ENCODE measurements around the gene CFAP43. TPM values are rescaled to one million over a fixed set of nuclear protein-coding genes. Genes with fewer than 3 reads are reported as not detected.

Gene CFAP43
- total and polyA plus RNA-seq, 10 of the 15 experiments (the other 5 are each of a cell fraction or from before 2014, with no cell fraction given): 0.06 to 0.14 (median 0.10) TPM; not detected in 5

DNA sequence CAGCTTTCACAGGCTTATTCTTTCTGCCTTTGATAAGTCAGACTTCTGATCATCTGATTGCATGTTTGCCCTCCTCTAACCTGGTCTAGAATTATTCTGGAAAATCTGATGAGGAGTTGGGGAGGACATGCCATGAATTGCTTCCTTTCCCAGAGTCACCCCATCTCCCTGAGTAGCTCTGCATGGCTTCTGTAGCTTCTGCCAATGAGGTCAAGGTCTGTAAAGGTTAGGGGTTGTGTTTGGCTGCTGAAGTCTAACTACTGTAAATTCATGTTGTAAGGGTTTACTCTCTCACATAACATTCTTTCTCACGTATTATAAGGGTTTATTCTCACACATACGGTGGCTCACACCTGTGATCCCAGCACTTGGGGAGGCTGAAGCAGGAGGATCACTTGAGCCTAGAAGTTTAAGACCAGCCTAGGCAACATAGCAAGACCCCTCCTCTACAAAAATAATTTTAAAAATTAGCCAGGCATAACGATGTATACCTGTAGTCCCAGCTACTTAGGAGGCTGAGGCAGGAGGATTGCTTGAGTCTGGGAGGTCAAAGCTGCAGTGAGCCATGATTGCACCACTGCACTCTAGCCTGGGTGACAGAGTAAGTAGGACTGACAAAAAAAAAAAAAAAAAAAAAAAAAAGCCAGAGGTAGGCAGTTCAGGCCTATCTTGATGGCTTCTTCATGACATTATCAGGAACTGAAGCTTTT, 47.5 kb upstream of the CFAP43 start:
- Histone ChIP-seq H3K36me3 (ENCODE audit: control insufficient read depth in 2 of 2, insufficient read depth in 2 of 2, low read length in 1 of 2) (no peaks in the 10 kb centered on the region), H3K79me2 (ENCODE audit: control insufficient read depth, insufficient read depth, low read length) (no peaks in the 10 kb centered on the region), H3K9me3 (replicated peaks; ENCODE audit: control insufficient read depth, insufficient read depth, low read length) (no peaks in the 10 kb centered on the region), H3K4me2 (ENCODE audit: control insufficient read depth, insufficient read depth) (no peak overlapping the region), H3K4me1 (ENCODE audit: control insufficient read depth, insufficient read depth, low read length) (no peaks in the 10 kb centered on the region), H2AFZ (ENCODE audit: control insufficient read depth, low read depth, low read length) (no peak overlapping the region), H3K9ac (ENCODE audit: control insufficient read depth, insufficient read depth, low read length) (no peak overlapping the region), H4K20me1 (ENCODE audit: control insufficient read depth, insufficient read depth) (no peaks in the 10 kb centered on the region), H3K27me3 (replicated peaks in 1 of 2; ENCODE audit: control insufficient read depth in 2 of 2, insufficient read depth in 2 of 2, low read length in 1 of 2) (peaks cover 2 to 3% of the 10 kb centered on the region in 2 experiments; a peak in 3 of 4 replicates), H3K27ac (ENCODE audit: control insufficient read depth, insufficient read depth) (no peak overlapping the region), H3K4me3 (no peak overlapping the region)
- CTCF ChIA-PET: interaction anchor here (0.7 to 9.3 kb wide), 5 partner anchors 11 to 72 kb away, joined by 3 to 120 read pairs (median 11); no protein-coding TSS in a partner anchor
- DNase-seq (ENCODE audit: low read depth, low spot score): no peak
- no peak for FAIRE-seq
- RAD21 ChIA-PET (ENCODE audit: unreplicated experiment): no interaction called here
- no TSS peak for BruUV-seq (replicated peaks)
- POLR2A ChIA-PET: no interaction called here
- intact Hi-C loops (cut with micrococcal nuclease; ENCODE audit: unreplicated experiment) (no loop called here), in situ Hi-C loops (cut with MboI) (no loop called here)
- no peak for TF ChIP-seq POLR2AphosphoS5 (IDR thresholded peaks at IDR 0.05; ENCODE audit: low read length)
- TF ChIP-seq, protein P1, sequence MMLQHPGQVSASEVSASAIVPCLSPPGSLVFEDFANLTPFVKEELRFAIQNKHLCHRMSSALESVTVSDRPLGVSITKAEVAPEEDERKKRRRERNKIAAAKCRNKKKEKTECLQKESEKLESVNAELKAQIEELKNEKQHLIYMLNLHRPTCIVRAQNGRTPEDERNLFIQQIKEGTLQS (IDR thresholded peaks at IDR 0.05; ENCODE audit: borderline replicate concordance, extremely low read depth, low read depth, low read length): no peak
- no peak for TF ChIP-seq ZSCAN29 (IDR thresholded peaks at IDR 0.05)
- TF ChIP-seq RAD51 (IDR thresholded peaks at IDR 0.05): no peak
- no peak for TF ChIP-seq PML (IDR thresholded peaks at IDR 0.05; ENCODE audit: low read length)
- no peak for TF ChIP-seq POLR2A (IDR thresholded peaks at IDR 0.05; ENCODE audit: low read depth, low read length)
- no peak for TF ChIP-seq ZNF622 (IDR thresholded peaks at IDR 0.05)
- TF ChIP-seq SUZ12 (IDR thresholded peaks at IDR 0.05; ENCODE audit: unreplicated experiment): no peak
- no peak for TF ChIP-seq HCFC1 (IDR thresholded peaks at IDR 0.05; ENCODE audit: low read length)
- no peak for TF ChIP-seq YBX1 (IDR thresholded peaks at IDR 0.05)
- TF ChIP-seq IRF4 (IDR thresholded peaks at IDR 0.05; ENCODE audit: low read depth, low read length): no peak
- TF ChIP-seq TCF3 (IDR thresholded peaks at IDR 0.05; ENCODE audit: borderline replicate concordance, insufficient read depth, low read depth, low read length): no peak
- no peak for TF ChIP-seq HDGF (IDR thresholded peaks at IDR 0.05)
- no peak for TF ChIP-seq CHD1 (IDR thresholded peaks at IDR 0.05; ENCODE audit: low read depth, low read length)
- no peak for TF ChIP-seq GABPA (IDR thresholded peaks at IDR 0.05; ENCODE audit: low read depth)
- TF ChIP-seq CREM (IDR thresholded peaks at IDR 0.05; ENCODE audit: low read depth): no peak
- SMC1A ChIA-PET (ENCODE audit: uncharacterized antibody, unreplicated experiment): interaction anchor here (1.0 to 2.1 kb wide), 4 partner anchors 10 to 72 kb away, joined by 4 to 9 read pairs (median 4); no protein-coding TSS in a partner anchor
- 65% methylated on average over 3 of the region's 3 CpGs for WGBS (ENCODE audit: insufficient coverage, insufficient replicate concordance, low lambda C conversion rate, missing lambda C conversion rate)
- ATAC-seq: no peak

Measured in GM12878 (cell line).